ENCODE data around the gene MED27. TPM values are rescaled to one million over a fixed set of nuclear protein-coding genes. Genes with fewer than 3 reads are reported as not detected.

MED27 gene
- total RNA-seq, 1 donor from 2014 or later: 31.3 TPM

GRCh38 chr9:131875828-131876485 lies 203.7 kb downstream of the MED27 start:
- H3K36me3 Mint-ChIP-seq (ENCODE audit: low read depth): no peaks in the 10 kb centered on the region
- TF ChIP-seq CTCF (conservative IDR thresholded peaks at IDR 0.05): no peak
- H3K27me3 Mint-ChIP-seq (ENCODE audit: low read depth): no peaks in the 10 kb centered on the region
- H3K4me1 Mint-ChIP-seq: peaks cover 11% of the 10 kb centered on the region
- H3K27ac Mint-ChIP-seq (ENCODE audit: unreplicated experiment): no peak overlapping the region
- no peak overlapping the region for H3K4me3 Mint-ChIP-seq
- no peaks in the 10 kb centered on the region for H3K9me3 Mint-ChIP-seq
- DNase-seq (ENCODE audit: low read depth, low spot score): no peak

GRCh38 chr9:131874916-131875670 lies 204.6 kb downstream of the MED27 start:
- Mint-ChIP-seq H3K9me3 (no peaks in the 10 kb centered on the region), H3K27me3 (ENCODE audit: low read depth) (no peaks in the 10 kb centered on the region), H3K27ac (ENCODE audit: unreplicated experiment) (no peak overlapping the region), H3K4me1 (peaks cover 7% of the 10 kb centered on the region), H3K36me3 (ENCODE audit: low read depth) (no peaks in the 10 kb centered on the region), H3K4me3 (no peak overlapping the region)
- TF ChIP-seq CTCF (conservative IDR thresholded peaks at IDR 0.05): no peak
- DNase-seq (ENCODE audit: low read depth, low spot score): no peak

GRCh38 chr9:131874447-131874846 lies 205.2 kb downstream of the MED27 start:
- H3K27ac Mint-ChIP-seq (ENCODE audit: unreplicated experiment): no peak overlapping the region
- no peaks in the 10 kb centered on the region for H3K36me3 Mint-ChIP-seq (ENCODE audit: low read depth)
- TF ChIP-seq CTCF (conservative IDR thresholded peaks at IDR 0.05): no peak

DNA sequence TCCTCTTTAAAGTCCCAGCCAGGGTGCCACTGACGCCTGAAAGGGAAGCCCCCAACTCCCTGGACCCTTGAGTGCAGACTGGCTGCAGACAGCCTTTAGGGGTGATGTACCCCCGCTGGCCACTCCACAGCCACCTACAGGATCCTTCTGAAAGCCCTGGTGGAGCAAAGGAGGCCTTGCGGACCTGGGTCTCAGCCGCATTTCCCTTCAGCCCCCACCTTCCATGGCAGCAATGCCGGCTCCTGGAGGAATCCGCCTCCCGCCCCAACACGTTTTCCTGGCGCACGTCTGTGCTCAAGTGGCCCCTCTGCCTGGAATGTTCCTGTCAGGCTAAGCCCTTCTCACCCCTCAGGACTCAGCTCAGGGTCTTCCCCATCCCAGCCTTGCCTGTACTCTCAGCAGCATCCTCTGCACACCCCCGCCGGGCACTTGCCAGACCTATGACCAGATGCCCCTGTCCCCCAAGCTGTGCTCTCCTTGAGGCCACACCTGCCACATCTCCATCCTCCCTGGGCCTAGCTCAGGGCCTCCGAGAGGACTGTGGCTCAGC lies 205.7 kb downstream of the MED27 start:
- no peak overlapping the region for H3K27ac Mint-ChIP-seq (ENCODE audit: unreplicated experiment)
- H3K36me3 Mint-ChIP-seq (ENCODE audit: low read depth): no peaks in the 10 kb centered on the region
- peaks cover 17% of the 10 kb centered on the region for H3K4me1 Mint-ChIP-seq
- H3K27me3 Mint-ChIP-seq (ENCODE audit: low read depth): no peaks in the 10 kb centered on the region
- no peak for DNase-seq (ENCODE audit: low read depth, low spot score)
- no peak for TF ChIP-seq CTCF (conservative IDR thresholded peaks at IDR 0.05)
- no peaks in the 10 kb centered on the region for H3K9me3 Mint-ChIP-seq
- H3K4me3 Mint-ChIP-seq: no peak overlapping the region

More at GRCh38 chr9:131874447-131874846, 205.2 kb downstream of the MED27 start:
- Mint-ChIP-seq H3K27me3 (ENCODE audit: low read depth) (no peaks in the 10 kb centered on the region), H3K4me3 (no peak overlapping the region), H3K9me3 (no peaks in the 10 kb centered on the region), H3K4me1 (peaks cover 12% of the 10 kb centered on the region)
- no peak for DNase-seq (ENCODE audit: low read depth, low spot score)

DNA sequence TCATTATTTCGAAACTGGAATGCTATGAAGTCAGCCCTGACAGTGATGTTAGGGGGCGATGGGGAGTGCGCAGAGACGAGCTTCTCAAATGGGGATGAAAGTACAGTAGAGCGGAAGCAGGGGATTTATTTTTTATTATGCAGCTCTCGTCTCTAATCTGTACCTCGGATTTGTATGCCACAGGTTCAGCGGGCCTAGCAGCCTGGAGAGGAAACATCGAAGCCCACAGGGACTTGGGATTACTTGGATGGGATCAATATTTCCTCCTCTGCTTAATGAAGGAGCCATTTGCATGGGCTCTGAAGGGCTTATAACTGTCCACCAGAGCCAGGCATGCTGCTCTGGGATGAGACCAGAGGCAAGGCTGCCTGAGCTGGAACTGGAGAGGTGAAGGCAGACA lies 206.3 kb downstream of the MED27 start:
- no peak overlapping the region for H3K27ac Mint-ChIP-seq (ENCODE audit: unreplicated experiment)
- H3K4me3 Mint-ChIP-seq: no peak overlapping the region
- no peaks in the 10 kb centered on the region for H3K36me3 Mint-ChIP-seq (ENCODE audit: low read depth)
- DNase-seq (ENCODE audit: low read depth, low spot score): no peak
- H3K27me3 Mint-ChIP-seq (ENCODE audit: low read depth): no peaks in the 10 kb centered on the region
- H3K9me3 Mint-ChIP-seq: no peaks in the 10 kb centered on the region
- H3K4me1 Mint-ChIP-seq: peaks cover 21% of the 10 kb centered on the region
- no peak for TF ChIP-seq CTCF (conservative IDR thresholded peaks at IDR 0.05)

All from neural crest cell (in vitro differentiated cells).